Activated T-cell treated with anti-CD3 and anti-CD28 coated beads, Interleukin-2, amount 50 U/mL, for 24 hours (primary cell): ENCODE measurements around the gene TRAPPC10.

Experiments
- DNase-seq: peaks from one replicate; pipeline ENCODE4 v3.0.0-alpha.2; 2020
- H3K27ac Mint-ChIP-seq: 2 replicates; pipeline ENCODE4 v1.8.0; 2020; ENCODE audit warnings: mild to moderate bottlenecking, mixed read lengths
- H3K27me3 Mint-ChIP-seq: 2 replicates; pipeline ENCODE4 v1.8.0; 2020; ENCODE audit warnings: mixed read lengths
- H3K36me3 Mint-ChIP-seq: 2 replicates; pipeline ENCODE4 v1.8.0; 2020; ENCODE audit warnings: low read depth, mixed read lengths
- H3K4me1 Mint-ChIP-seq: 2 replicates; pipeline ENCODE4 v1.8.0; 2020; ENCODE audit warnings: low read depth, mixed read lengths
- H3K4me3 Mint-ChIP-seq: 2 replicates; pipeline ENCODE4 v1.8.0; 2020; ENCODE audit warnings: mild to moderate bottlenecking, moderate library complexity, mixed read lengths
- H3K9me3 Mint-ChIP-seq: 2 replicates; pipeline ENCODE4 v1.8.0; 2020; ENCODE audit warnings: mixed read lengths

Gene TRAPPC10

DNA sequence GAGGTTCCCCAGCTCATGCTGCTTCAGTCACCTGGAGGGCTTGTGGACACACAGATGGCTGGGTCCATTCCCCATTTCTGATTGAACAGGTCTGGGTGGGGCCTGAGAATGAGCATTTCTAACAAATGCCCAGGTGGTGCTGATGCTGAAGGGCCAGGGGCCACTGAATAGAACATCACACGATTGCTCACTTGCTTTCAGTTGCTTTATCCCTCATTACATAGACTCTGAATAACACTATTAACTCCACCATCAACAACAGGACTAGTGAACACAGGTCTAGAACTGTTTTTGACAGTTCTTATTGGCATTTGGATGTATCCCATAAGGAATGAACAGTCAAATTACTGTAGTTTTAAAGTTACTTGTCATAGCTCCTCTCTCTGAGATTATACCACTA is 12.1 kb downstream of the TRAPPC10 start:
- DNase-seq = peak; percentile 25
- no peak overlapping the region for H3K4me3 Mint-ChIP-seq
- no peaks in the 10 kb centered on the region for H3K9me3 Mint-ChIP-seq
- peaks cover 89% of the 10 kb centered on the region for H3K4me1 Mint-ChIP-seq
- H3K36me3 Mint-ChIP-seq = peaks cover 44% of the 10 kb centered on the region
- H3K27ac Mint-ChIP-seq = peak overlapping the region; percentile 80
- no peaks in the 10 kb centered on the region for H3K27me3 Mint-ChIP-seq

DNA sequence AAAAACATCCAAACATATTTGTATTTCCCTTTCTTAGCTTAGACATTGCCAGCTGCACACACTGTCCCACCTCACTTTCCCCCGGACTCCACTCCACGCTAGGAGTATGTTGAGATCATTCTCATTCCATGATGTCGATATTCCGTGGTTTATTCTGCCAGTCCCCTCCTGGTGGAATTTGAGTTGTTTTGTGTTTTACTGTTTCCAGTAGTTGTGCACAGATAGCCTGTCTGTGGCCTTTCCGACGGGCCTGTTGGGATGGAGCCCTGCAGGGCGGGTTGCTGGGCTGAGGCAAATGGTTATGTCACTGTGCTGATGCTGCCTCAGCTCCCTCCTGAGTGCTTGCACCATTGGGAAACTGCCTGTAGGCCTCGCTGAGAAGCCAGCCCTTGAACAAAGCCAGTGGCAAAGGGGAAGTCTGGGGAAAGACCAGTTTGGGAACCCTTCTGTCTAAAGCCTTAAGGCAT is 12.8 kb downstream of the TRAPPC10 start:
- Mint-ChIP-seq H3K27ac (peak overlapping the region; percentile 89), H3K4me1 (peaks cover 89% of the 10 kb centered on the region), H3K4me3 (peak overlapping the region; percentile 26), H3K27me3 (no peaks in the 10 kb centered on the region), H3K36me3 (peaks cover 41% of the 10 kb centered on the region), H3K9me3 (no peaks in the 10 kb centered on the region)
- DNase-seq = peak; percentile 25

DNA sequence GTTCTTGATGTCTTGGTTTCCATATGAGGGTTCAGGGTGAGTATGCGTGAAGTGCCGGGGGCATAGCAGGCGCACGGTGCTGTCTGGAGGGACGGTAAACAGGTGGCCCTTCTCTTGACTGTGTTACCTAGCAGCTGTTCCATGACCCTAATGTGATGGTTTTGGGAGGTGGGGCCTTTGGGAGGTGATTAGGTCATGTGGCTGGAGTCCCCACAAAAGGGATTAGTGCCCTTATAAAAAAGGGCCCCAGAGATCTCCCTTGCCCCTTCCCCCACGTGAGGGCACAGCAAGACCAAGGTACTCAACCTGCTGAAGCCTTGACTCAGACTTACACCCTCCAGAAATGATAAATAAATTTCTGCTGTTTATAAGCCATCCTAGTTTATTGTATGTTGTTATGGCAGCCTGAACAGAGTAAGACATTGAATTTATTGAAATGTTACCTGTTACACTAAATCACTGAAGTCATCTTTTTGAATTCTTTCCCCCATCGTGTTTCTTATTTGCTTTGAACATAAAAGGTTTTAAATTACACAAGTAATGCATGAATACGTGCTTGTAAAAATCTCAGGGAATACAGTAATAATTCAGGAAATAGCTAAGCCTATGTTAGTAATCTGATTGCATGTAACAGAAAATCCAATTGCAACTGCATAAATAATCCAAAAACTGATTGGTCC is 15.6 kb downstream of the TRAPPC10 start:
- peaks cover 61% of the 10 kb centered on the region for H3K36me3 Mint-ChIP-seq
- peaks cover 79% of the 10 kb centered on the region for H3K4me1 Mint-ChIP-seq
- H3K9me3 Mint-ChIP-seq = no peaks in the 10 kb centered on the region
- H3K27me3 Mint-ChIP-seq = no peaks in the 10 kb centered on the region
- H3K4me3 Mint-ChIP-seq = no peak overlapping the region
- peak; percentile 11 for DNase-seq
- H3K27ac Mint-ChIP-seq = peak overlapping the region; percentile 47

DNA sequence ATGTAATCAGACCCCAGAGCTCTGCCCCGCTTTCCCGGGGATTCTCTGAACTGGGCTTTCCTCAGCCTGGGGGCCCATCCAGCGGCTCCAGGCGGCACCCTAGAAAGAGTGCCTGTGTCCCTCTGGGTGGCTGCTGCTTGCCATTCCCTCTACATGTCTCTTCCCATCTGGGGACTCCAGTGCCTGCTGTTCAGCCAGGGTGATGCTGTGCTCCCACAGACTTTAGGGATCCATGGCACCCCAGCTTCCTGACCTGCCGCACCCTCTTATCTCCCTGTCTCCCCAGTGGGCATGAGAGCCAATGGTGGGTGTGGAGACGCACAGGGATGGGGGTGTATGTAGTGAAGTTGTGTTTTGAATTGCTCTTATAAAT is 16.2 kb downstream of the TRAPPC10 start:
- peaks cover 64% of the 10 kb centered on the region for H3K36me3 Mint-ChIP-seq
- no peaks in the 10 kb centered on the region for H3K9me3 Mint-ChIP-seq
- H3K4me1 Mint-ChIP-seq = peaks cover 75% of the 10 kb centered on the region
- no peaks in the 10 kb centered on the region for H3K27me3 Mint-ChIP-seq
- peak; percentile 22 for DNase-seq
- no peak overlapping the region for H3K4me3 Mint-ChIP-seq
- peak overlapping the region; percentile 31 for H3K27ac Mint-ChIP-seq

DNA sequence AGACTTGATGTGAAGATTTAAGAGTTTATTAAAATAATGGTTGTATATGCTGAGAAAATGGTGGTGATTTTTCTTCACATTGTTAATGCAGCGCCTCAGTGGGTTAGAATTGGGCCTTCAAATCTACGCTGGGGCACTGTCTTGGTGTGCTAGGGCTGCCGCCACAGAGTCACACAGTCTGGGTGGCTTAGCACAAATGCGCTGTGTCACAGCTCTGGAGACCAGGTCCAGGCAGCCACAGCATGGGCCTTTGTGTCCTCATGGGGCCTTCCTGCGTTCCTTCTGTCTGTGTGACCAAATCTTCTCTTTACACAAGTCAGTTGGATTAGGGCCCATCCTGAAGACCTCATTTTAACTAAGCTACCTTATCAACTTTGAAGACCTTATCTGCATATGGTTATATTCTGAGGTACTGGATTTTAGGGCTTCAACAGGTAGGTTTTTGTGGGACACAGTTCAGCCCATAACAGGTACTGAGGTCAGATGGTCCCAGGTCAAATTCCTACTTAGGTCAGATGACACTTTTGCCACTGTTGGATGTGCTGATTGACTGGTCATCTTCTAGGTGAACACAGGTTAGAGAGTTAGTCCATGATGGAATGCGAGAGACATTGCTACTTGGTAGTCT is 17.5 kb downstream of the TRAPPC10 start:
- DNase-seq = peak; percentile 8
- Mint-ChIP-seq H3K4me3 (no peak overlapping the region), H3K27ac (peak overlapping the region; percentile 64), H3K27me3 (no peaks in the 10 kb centered on the region), H3K4me1 (peaks cover 63% of the 10 kb centered on the region), H3K9me3 (no peaks in the 10 kb centered on the region), H3K36me3 (peaks cover 65% of the 10 kb centered on the region)

DNA sequence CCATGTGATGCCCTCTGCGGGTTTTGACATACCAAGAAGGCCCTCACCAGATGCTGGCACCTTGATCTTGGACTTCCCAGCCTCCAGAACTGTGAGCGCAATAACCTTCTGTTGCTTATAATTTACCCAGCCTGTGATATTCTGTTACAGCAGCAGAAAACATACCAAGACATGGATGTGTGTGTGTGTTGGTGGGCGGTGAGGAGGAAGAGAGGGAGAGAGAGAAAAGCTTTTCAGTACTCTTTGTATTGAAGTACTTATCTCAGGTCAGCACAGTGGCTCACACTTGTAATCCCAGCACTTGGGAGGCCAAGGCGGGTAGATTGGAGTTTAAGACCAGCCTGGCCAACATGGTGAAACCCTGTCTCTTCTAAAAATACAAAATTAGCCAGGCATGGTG is 23.1 kb downstream of the TRAPPC10 start:
- Mint-ChIP-seq H3K36me3 (peaks cover 93% of the 10 kb centered on the region), H3K27me3 (no peaks in the 10 kb centered on the region), H3K4me3 (no peak overlapping the region), H3K9me3 (no peaks in the 10 kb centered on the region), H3K27ac (peak overlapping the region; percentile 18), H3K4me1 (peaks cover 14% of the 10 kb centered on the region)
- DNase-seq = no peak

DNA sequence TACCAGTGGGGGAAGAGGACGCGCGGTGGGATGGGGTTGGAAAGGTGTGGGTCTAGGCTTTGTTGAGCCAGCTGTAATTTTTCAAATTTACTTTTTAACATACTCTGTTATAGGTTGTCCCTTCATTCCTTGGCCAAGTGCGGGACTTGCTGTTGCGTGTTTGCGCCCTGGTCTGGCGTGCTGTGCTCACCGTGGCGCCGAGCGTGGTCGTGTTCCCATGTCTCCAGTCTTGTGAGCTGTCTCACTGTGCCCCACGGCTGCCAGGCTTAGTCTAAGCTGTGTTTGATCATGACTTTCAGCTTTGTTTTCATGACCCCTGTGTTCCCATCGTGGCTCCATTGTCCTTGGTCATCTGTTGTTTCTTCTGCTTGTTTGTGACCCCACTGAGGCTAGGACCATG is 26.0 kb downstream of the TRAPPC10 start:
- no peak for DNase-seq
- Mint-ChIP-seq H3K27ac (peak overlapping the region; percentile 62), H3K4me1 (peaks cover 11% of the 10 kb centered on the region)

DNA sequence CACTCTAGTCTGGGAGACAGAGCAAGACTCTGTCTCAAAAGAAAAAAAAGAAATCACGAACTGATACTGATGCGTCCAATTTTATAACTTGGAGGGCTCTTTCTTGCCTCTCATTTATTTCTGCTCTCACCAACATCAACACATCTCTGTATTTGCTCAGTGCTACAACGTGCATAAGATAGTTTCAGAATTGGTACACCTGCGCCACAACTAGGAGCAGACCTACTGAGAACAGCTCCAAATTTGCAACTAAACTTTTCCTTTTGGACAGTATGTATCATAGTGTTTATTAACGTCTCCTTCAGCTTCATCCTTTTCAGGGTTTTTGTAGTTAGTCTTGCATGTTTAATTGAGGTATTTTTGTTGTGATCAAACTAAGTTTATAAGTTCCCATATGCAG is 27.7 kb downstream of the TRAPPC10 start:
- no peaks in the 10 kb centered on the region for H3K27me3 Mint-ChIP-seq
- no peaks in the 10 kb centered on the region for H3K9me3 Mint-ChIP-seq
- H3K4me3 Mint-ChIP-seq = no peak overlapping the region
- H3K4me1 Mint-ChIP-seq = peaks cover 16% of the 10 kb centered on the region
- DNase-seq = no peak
- peaks cover 80% of the 10 kb centered on the region for H3K36me3 Mint-ChIP-seq
- H3K27ac Mint-ChIP-seq = peak overlapping the region; percentile 3

More for the DNA sequence above, 26.0 kb downstream of the TRAPPC10 start:
- Mint-ChIP-seq H3K36me3 (peaks cover 83% of the 10 kb centered on the region), H3K27me3 (no peaks in the 10 kb centered on the region), H3K9me3 (no peaks in the 10 kb centered on the region), H3K4me3 (no peak overlapping the region)

DNA sequence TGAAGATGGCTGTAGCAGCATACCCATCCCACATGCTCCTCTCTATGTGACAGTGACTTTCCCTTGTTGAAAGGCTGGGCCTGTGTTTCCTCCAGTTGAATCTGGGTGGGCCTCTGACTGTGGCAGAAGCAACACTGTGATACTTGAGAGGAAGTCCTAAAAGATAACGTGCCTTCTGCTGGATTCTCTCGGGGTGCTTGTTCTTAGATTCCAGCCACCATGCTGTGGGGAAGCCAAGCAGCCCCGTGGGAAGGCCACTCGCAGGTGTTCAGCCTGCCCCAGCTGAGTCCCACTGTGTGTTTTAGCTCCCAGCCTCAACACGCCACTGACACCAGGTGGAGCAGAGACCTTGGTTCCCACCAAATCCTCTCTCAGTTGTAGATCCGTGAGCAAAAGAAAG is 31.5 kb downstream of the TRAPPC10 start:
- no peak for DNase-seq
- H3K9me3 Mint-ChIP-seq = no peaks in the 10 kb centered on the region
- H3K4me3 Mint-ChIP-seq = no peak overlapping the region
- no peaks in the 10 kb centered on the region for H3K27me3 Mint-ChIP-seq
- peaks cover 21% of the 10 kb centered on the region for H3K4me1 Mint-ChIP-seq
- peak overlapping the region; percentile 51 for H3K27ac Mint-ChIP-seq
- H3K36me3 Mint-ChIP-seq = peaks cover 74% of the 10 kb centered on the region

DNA sequence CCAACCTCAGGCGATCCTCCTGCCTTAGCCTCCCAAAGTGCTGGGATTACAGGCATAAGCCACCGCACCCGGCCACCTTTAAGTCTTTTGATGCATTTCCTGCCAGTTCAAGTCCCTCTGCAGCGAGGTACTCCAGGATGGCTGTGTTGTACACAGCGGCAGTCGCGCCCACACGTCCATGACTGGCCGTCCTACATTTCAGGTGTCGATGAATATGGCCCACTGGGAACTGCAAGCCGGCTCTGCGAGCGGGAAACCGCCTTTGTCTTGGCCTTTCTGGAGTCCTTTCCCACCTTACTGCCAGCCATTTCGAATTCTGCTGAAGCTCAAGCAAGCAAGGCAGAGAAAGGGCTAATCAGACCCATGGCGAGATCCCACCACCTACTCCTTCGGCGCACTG is 34.6 kb downstream of the TRAPPC10 start:
- Mint-ChIP-seq H3K4me3 (no peak overlapping the region), H3K27ac (peak overlapping the region; percentile 29), H3K27me3 (no peaks in the 10 kb centered on the region), H3K4me1 (peaks cover 23% of the 10 kb centered on the region), H3K36me3 (peaks cover 80% of the 10 kb centered on the region), H3K9me3 (no peaks in the 10 kb centered on the region)
- no peak for DNase-seq

DNA sequence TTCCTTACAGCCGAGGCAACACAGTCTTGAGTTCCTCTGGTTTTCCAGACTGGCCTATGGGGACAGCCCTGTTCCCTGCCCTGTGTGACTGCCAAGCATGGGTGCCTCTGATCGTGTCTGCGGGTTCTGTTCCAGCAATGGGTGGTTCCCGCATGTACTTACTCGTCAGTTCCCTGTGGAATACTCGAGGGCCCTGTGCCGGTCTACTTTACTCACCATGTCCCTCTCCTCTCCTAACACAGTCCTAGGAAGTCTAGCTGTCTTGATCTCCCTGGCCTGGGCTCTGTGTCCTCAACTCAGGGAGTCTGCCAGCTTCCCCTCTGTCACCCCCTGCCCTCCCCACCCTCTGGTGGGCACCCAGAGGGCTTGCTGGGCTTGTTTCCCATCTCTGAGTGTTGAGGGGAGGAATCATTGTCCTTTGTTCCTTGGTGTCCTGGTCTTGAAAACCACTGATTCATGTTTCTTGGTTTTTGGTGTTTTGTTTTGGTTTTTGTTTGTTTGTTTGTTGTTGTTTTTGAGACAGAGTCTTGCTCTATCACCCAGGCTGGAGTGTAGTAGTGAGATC is 36.0 kb downstream of the TRAPPC10 start:
- Mint-ChIP-seq H3K27me3 (no peaks in the 10 kb centered on the region), H3K27ac (peak overlapping the region; percentile 83), H3K4me3 (no peak overlapping the region), H3K9me3 (no peaks in the 10 kb centered on the region), H3K36me3 (peaks cover 86% of the 10 kb centered on the region), H3K4me1 (peaks cover 19% of the 10 kb centered on the region)
- no peak for DNase-seq

DNA sequence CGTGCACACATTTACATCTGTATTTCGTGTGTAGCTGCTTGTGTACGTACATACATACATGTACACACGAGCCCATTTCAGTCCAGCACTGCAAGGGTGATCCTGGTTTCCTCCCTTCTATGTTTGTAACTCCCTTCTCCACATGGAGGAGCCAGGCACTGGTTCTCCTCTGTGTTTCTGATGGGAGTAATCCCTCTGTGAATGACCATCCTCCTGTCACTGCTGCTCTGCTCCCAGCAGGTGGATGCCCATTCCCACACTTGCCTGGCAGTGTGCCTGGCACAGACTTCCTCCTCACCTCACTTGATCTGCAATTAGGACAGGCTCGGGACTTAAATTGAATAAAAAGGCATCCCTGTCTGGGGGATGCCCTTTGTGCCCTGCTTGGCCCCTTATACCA is 37.1 kb downstream of the TRAPPC10 start:
- no peak for DNase-seq
- Mint-ChIP-seq H3K9me3 (no peaks in the 10 kb centered on the region), H3K4me3 (no peak overlapping the region), H3K36me3 (peaks cover 87% of the 10 kb centered on the region), H3K27ac (peak overlapping the region; percentile 82), H3K4me1 (peaks cover 17% of the 10 kb centered on the region), H3K27me3 (no peaks in the 10 kb centered on the region)

DNA sequence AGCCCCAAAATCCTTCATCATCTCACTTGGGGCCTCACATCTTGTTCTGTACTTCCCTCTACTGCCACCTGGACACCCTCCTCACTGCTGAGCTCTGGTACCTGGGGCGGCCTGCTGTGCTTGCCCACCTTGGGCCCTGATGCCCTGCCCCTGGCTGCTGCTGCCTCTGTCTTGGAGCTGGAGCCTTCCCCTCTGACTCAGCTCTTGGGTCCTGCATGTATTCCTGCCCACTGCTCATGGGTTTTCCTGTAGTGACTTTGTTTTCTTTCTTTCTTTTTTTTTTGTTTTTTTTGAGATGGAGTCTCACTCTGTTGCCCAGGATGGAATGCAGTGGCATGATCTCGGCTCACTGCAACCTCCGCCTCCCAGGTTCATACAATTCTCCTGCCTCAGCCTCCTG is 37.5 kb downstream of the TRAPPC10 start:
- Mint-ChIP-seq H3K4me3 (no peak overlapping the region), H3K27ac (peak overlapping the region; percentile 82), H3K9me3 (no peaks in the 10 kb centered on the region), H3K36me3 (peaks cover 86% of the 10 kb centered on the region), H3K4me1 (peaks cover 16% of the 10 kb centered on the region), H3K27me3 (no peaks in the 10 kb centered on the region)
- DNase-seq = no peak

DNA sequence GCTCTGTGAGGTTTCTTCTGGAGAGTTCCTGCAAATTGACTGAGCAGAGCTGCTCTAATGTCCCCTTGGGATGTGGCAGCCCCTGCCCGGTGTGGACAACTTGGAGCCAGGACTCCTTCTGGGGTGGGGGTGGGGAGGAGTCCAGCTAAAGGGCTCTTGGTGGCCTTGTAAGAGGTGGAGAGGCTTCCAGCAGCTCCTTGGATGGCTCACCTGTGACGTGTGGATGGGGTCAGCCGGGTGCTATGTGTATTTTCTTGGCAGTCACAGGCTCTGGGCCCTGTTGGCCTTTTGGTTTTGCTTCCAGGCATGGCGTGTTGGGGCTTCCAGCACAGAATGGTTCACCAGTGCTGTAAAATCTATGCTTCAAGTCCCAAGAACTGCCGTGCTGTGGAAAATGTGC is 38.2 kb downstream of the TRAPPC10 start:
- H3K27me3 Mint-ChIP-seq = no peaks in the 10 kb centered on the region
- H3K4me1 Mint-ChIP-seq = peaks cover 16% of the 10 kb centered on the region
- no peak overlapping the region for H3K4me3 Mint-ChIP-seq
- DNase-seq = no peak
- H3K9me3 Mint-ChIP-seq = no peaks in the 10 kb centered on the region
- peaks cover 87% of the 10 kb centered on the region for H3K36me3 Mint-ChIP-seq
- peak overlapping the region; percentile 37 for H3K27ac Mint-ChIP-seq

DNA sequence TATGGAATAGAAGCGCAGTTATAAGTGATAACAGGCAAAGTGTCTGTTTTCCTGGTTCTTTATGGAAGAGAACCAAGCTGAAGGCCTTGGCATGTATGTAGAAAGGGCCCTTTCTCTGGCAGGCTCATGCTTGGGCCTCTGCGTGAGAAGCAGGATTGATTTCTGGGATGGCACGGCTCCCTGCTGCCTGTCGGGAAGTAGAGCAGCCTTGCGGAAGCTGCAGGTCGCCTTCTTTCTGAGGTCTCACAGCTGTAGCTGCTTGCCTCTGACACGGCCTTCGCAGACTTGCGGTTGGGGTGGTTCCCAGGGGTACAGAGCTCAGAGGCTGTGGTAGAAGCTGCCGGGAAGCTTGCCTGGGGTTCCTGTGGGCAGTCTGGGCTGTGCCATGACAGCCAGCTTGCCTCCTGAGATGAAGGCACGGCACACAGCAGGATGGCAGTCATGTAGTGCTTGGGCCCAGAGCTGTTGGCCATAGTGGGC is 39.4 kb downstream of the TRAPPC10 start:
- no peaks in the 10 kb centered on the region for H3K9me3 Mint-ChIP-seq
- H3K4me3 Mint-ChIP-seq = no peak overlapping the region
- H3K4me1 Mint-ChIP-seq = peaks cover 25% of the 10 kb centered on the region
- no peaks in the 10 kb centered on the region for H3K27me3 Mint-ChIP-seq
- H3K36me3 Mint-ChIP-seq = peaks cover 91% of the 10 kb centered on the region
- DNase-seq = no peak
- peak overlapping the region; percentile 57 for H3K27ac Mint-ChIP-seq
